OCI-LY1 (cell line): ENCODE results near the gene TRIO.

Experiments used
- CTCF ChIP-seq: fragments of 200-600 bp; sonication (generic), shearing (Covaris generic); IDR thresholded peaks from 2 replicates; pipeline ENCODE4 v1.5.1; 2017; ENCODE audit warnings: mild to moderate bottlenecking, antibody characterized with exemption, low read length, moderate library complexity, mixed read lengths
- EZH2 ChIP-seq: fragments of 200-600 bp; sonication (generic), shearing (Covaris generic); IDR thresholded peaks from 2 replicates; pipeline ENCODE4 v1.8.0; 2017; ENCODE audit warnings: borderline replicate concordance, mixed run types, mild to moderate bottlenecking, antibody characterized with exemption, low read length, moderate library complexity, mixed read lengths

DNA sequence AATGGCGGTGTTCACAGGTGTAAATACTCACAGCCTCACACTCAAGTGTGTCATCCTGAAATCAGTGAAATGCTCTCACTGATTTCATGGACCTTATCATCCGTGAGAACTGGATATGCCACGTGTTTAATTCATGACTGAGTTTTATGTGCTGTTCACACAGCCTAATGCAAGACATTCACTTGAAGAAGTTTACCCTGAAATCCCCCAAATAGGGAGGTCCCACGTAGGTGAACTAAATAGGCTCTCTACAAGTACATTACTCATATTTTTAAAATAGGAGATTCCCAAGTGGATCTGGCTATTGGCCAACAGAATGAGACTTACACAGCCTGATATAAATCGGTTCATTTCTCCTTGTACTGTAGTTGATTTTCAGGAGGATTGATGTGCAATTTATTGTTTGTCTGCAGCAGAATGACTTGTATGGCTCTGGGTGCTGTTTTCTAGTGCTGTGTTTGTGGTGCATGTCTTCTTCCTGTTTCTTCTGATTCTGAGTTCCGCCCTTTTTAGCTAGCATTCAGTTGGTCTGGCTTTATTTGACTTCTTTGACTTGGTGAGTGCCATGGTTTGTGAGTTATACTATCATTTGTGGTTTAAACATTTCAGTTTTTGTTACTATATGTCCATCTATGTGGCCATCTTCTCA, 25.1 kb downstream of the TRIO start:
- TF ChIP-seq CTCF (no peak), EZH2 (no peak)
